Gastrocnemius medialis (tissue), 4 donors: Measurements from ENCODE around the gene AKIRIN2. TPM values are rescaled to one million over a fixed set of nuclear protein-coding genes. Genes with fewer than 3 reads are reported as not detected.
"Not testable (repeated sequence)": the region's sequence is repeated elsewhere in the genome, so short reads cannot be mapped to it uniquely, and the experiment has no call there.

ENCODE experiments used
- ATAC-seq, 2 donors: fragments of 150-250 bp; one replicate each; pipeline ENCODE4 v1.9.1; 2016
- DNase-seq, 2 donors: peaks; one replicate each; pipeline ENCODE4 v3.0.0-alpha.2; 2019
- H3K27ac ChIP-seq, 4 donors: fragments of 200-600 bp; sonication (generic); 1 replicate in 1 of 4; 2 replicates in 3 of 4; pipeline ENCODE4 v1.5.1; 2016 to 2018; ENCODE audit warnings: mild to moderate bottlenecking in 2 of 4, moderate library complexity in 1 of 4
- H3K27me3 ChIP-seq, 3 donors: fragments of 200-600 bp; sonication (generic) in 2 of 3; 1 replicate in 1 of 3; 2 replicates in 2 of 3; pipeline versions ENCODE4 v1.5.1 to v1.6.0; 2016 to 2019; ENCODE audit warnings: mild to moderate bottlenecking in 1 of 3, moderate library complexity in 1 of 3
- H3K36me3 ChIP-seq, 2 donors: fragments of 200-600 bp; sonication (generic) in 1 of 2; one replicate each; pipeline ENCODE4 v1.5.1; 2017 to 2018
- H3K4me1 ChIP-seq, 2 donors: fragments of 200-600 bp; sonication (generic) in 1 of 2; one replicate each; pipeline ENCODE4 v1.5.1; 2016 to 2017; ENCODE audit warnings: mild to moderate bottlenecking in 2 of 2
- H3K4me3 ChIP-seq, 4 donors: fragments of 200-600 bp; sonication (generic) in 3 of 4; 1 replicate in 1 of 4; 2 replicates in 3 of 4; pipeline ENCODE4 v1.5.1; 2016 to 2019; ENCODE audit warnings: mild to moderate bottlenecking in 2 of 4
- H3K9me3 ChIP-seq, 3 donors: fragments of 200-600 bp; sonication (generic) in 2 of 3; 1 replicate in 1 of 3; 2 replicates in 2 of 3; pipeline ENCODE4 v1.5.1; 2016 to 2019
- CTCF ChIP-seq, 5 experiments: fragments of 450-650 bp in 3 of 5; fragments of 200-600 bp in 2 of 5; sonication (generic) in 2 of 5; IDR thresholded peaks in 4 of 5; conservative IDR thresholded peaks in 1 of 5; 1 replicate in 4 of 5; 2 replicates in 1 of 5; pipeline ENCODE4 v1.5.1; 2016 to 2019; ENCODE audit warnings: antibody characterized with exemption in 5 of 5, mild to moderate bottlenecking in 3 of 5, moderate library complexity in 3 of 5
- POLR2A ChIP-seq, 2 donors: fragments of 450-650 bp; IDR thresholded peaks; one replicate each; pipeline ENCODE4 v1.6.1; 2017; ENCODE audit warnings: antibody characterized with exemption in 2 of 2, mild to moderate bottlenecking in 2 of 2, moderate library complexity in 2 of 2
- in situ Hi-C, 4 donors: fragments of 200-750 bp; cut with MboI; loops; one replicate each; pipeline versions ENCODE4 v1.15.0 to v1.8.0; 2017; ENCODE audit warnings: low sequenced_read_pairs in 4 of 4
- intact Hi-C: fragments of 100-400 bp; cut with DNase I; formaldehyde crosslinking; loops from one replicate; pipeline ENCODE4 v1.15.1; 2023; ENCODE audit warnings: low total_unique reads
- total RNA-seq, 4 donors: library from RNA; depleted of rRNA; stranded (reverse); fragments of >200 nt; gene quantifications; one replicate each; pipeline versions ENCODE4 v1.1.0 to v1.2.3, GENCODE V29; 2016

The AKIRIN2 gene
- total RNA-seq, 4 donors from 2014 or later: 25.6 to 44.5 (median 33.1) TPM

- H3K9me3 ChIP-seq: no peaks in the 10 kb centered on the region
- H3K4me3 ChIP-seq: no peak overlapping the region
- TF ChIP-seq POLR2A (IDR thresholded peaks at IDR 0.05): no peak
- no peak for TF ChIP-seq CTCF (IDR thresholded peaks at IDR 0.05 in 4 of 5, conservative IDR thresholded peaks at IDR 0.05 in 1 of 5)
- in situ Hi-C loops: no loop called here
- no peaks in the 10 kb centered on the region for H3K36me3 ChIP-seq
- H3K27ac ChIP-seq: peak overlapping the region; percentile 84 to 99 (median 94)
- peaks cover 82 to 93% of the 10 kb centered on the region in 2 donors for H3K4me1 ChIP-seq
- ATAC-seq (no peak), DNase-seq (no peak)
- intact Hi-C loops: no loop called here
- H3K27me3 ChIP-seq: no peaks in the 10 kb centered on the region
Observed at GRCh38 chr6:87687296-87687695, 14.7 kb downstream of the AKIRIN2 start.

GRCh38 chr6:87686636-87687205, 15.3 kb downstream of the AKIRIN2 start:
- peak overlapping the region; percentile 84 to 99 (median 94) for H3K27ac ChIP-seq
- DNase-seq, H3K27me3 ChIP-seq, intact Hi-C loops, H3K36me3 ChIP-seq, H3K9me3 ChIP-seq, ATAC-seq, in situ Hi-C loops, H3K4me3 ChIP-seq: not testable (repeated sequence)
- peaks cover 87 to 93% of the 10 kb centered on the region in 2 donors for H3K4me1 ChIP-seq
- TF ChIP-seq CTCF (IDR thresholded peaks at IDR 0.05 in 4 of 5, conservative IDR thresholded peaks at IDR 0.05 in 1 of 5): peak in 1 of 5 experiments; percentile 9

- no peaks in the 10 kb centered on the region for H3K36me3 ChIP-seq
- H3K27ac ChIP-seq: peak overlapping the region; percentile 84 to 99 (median 94)
- H3K9me3 ChIP-seq: no peaks in the 10 kb centered on the region
- in situ Hi-C loops (no loop called here), intact Hi-C loops (no loop called here)
- H3K4me1 ChIP-seq: peaks cover 83 to 91% of the 10 kb centered on the region in 2 donors
- DNase-seq: no peak
- TF ChIP-seq CTCF (IDR thresholded peaks at IDR 0.05 in 4 of 5, conservative IDR thresholded peaks at IDR 0.05 in 1 of 5) (no peak), POLR2A (IDR thresholded peaks at IDR 0.05) (no peak)
- no peak overlapping the region for H3K4me3 ChIP-seq
- H3K27me3 ChIP-seq: no peaks in the 10 kb centered on the region
- ATAC-seq: peak; percentile 66
Observed at GRCh38 chr6:87684895-87685654, 17.0 kb downstream of the AKIRIN2 start.

GRCh38 chr6:87683890-87684289, 18.1 kb downstream of the AKIRIN2 start:
- TF ChIP-seq CTCF (IDR thresholded peaks at IDR 0.05 in 4 of 5, conservative IDR thresholded peaks at IDR 0.05 in 1 of 5): no peak
- TF ChIP-seq POLR2A (IDR thresholded peaks at IDR 0.05): no peak
- no peaks in the 10 kb centered on the region for H3K9me3 ChIP-seq
- DNase-seq (no peak), ATAC-seq (no peak)
- in situ Hi-C loops: no loop called here
- H3K4me1 ChIP-seq: peaks cover 76 to 84% of the 10 kb centered on the region in 2 donors
- H3K36me3 ChIP-seq: peaks cover 0 to 2% of the 10 kb centered on the region in 2 donors
- no peaks in the 10 kb centered on the region for H3K27me3 ChIP-seq
- H3K4me3 ChIP-seq: no peak overlapping the region
- intact Hi-C loops: no loop called here
- peak overlapping the region in 3 of 4 donors; percentile 94 to 99 (median 95) for H3K27ac ChIP-seq
